A549 (cell line): ENCODE data around the gene SWT1. TPM values are rescaled to one million over a fixed set of nuclear protein-coding genes. Genes with fewer than 3 reads are reported as not detected.
A peak's percentile ranks its signal among the peaks of the same experiment; 100 is the strongest.

Source experiments
- ATAC-seq, 2 experiments: fragments of 200-7000 bp in 1 of 2; fragments of >200 bp in 1 of 2; cut with Nextera tagmentation in 1 of 2; cut with Tn5 transposase in 1 of 2; 3 replicates each; pipeline versions ENCODE4 v1.8.0 to v1.9.1; 2018 to 2020; ENCODE audit warnings: mild to moderate bottlenecking in 1 of 2, moderate library complexity in 1 of 2
- CTCF ChIA-PET: fragments of 300-600 bp; sonication (Branson Sonifier 250); formaldehyde crosslinking; extraction: SDS; loops from one replicate; lab custom pipeline; 2021; ENCODE audit warnings: antibody characterized with exemption, inconsistent platforms; lab: Yijun Ruan, JAX
- POLR2A ChIA-PET: fragments of 350-600 bp; formaldehyde crosslinking; extraction: SDS; loops from one replicate; lab custom pipeline; 2021; ENCODE audit warnings: antibody characterized with exemption, inconsistent platforms; lab: Yijun Ruan, JAX
- DNase-seq, 2 experiments: peaks; one replicate each; pipeline versions ENCODE4 v3.0.0 to v3.0.0-alpha.2; 2011 to 2016; ENCODE audit warnings: low read depth in 1 of 2, low spot score in 1 of 2
- FAIRE-seq: peaks from 2 replicates; lab custom pipeline; 2011; peaks lifted over from hg19 to GRCh38; lab: Jason Lieb, UNC
- H3K27ac ChIP-seq, 2 experiments: fragments of >200 bp; sonication (Bioruptor Twin); formaldehyde crosslinking; 3 replicates each; pipeline ENCODE4 v1.5.1; 2016 to 2017
- H3K4me1 ChIP-seq: fragments of >200 bp; sonication (Bioruptor Twin); formaldehyde crosslinking; 3 replicates; pipeline ENCODE4 v1.6.1; 2016
- H3K4me2 ChIP-seq: fragments of >200 bp; sonication (Bioruptor Twin); formaldehyde crosslinking; 3 replicates; pipeline ENCODE4 v1.6.1; 2016
- H3K4me3 ChIP-seq: fragments of >200 bp; sonication (Bioruptor Twin); formaldehyde crosslinking; 3 replicates; pipeline ENCODE4 v1.5.1; 2016
- H3K9me3 ChIP-seq: fragments of >200 bp; sonication (Bioruptor Twin); formaldehyde crosslinking; 3 replicates; pipeline ENCODE4 v1.6.1; 2016
- CBX2 ChIP-seq: fragments of 200-600 bp; sonication (generic); IDR thresholded peaks from 2 replicates; pipeline ENCODE4 v1.6.1; 2016; ENCODE audit warnings: low read depth, mild to moderate bottlenecking, borderline replicate concordance
- CEBPB ChIP-seq, 2 experiments: fragments of >200 bp in 1 of 2; sonication (Bioruptor Twin) in 1 of 2; formaldehyde crosslinking in 1 of 2; IDR thresholded peaks; 2 replicates each; pipeline ENCODE4 v1.6.1; 2012 to 2016
- CHD2 ChIP-seq: fragments of 150-350 bp; IDR thresholded peaks from 2 replicates; pipeline ENCODE4 v1.6.1; 2014; ENCODE audit warnings: low read length; ENCODE audit not compliant: partially characterized antibody
- CHD4 ChIP-seq: fragments of 200-600 bp; sonication (generic); IDR thresholded peaks from 2 replicates; pipeline ENCODE4 v1.6.1; 2016; ENCODE audit warnings: antibody characterized with exemption, mild to moderate bottlenecking, borderline replicate concordance
- EHMT2 ChIP-seq: fragments of 200-600 bp; sonication (generic); IDR thresholded peaks from 2 replicates; pipeline ENCODE4 v1.6.1; 2016; ENCODE audit warnings: antibody characterized with exemption, low read depth, mild to moderate bottlenecking, moderate library complexity
- ELK1 ChIP-seq: fragments of 150-350 bp; IDR thresholded peaks from 2 replicates; pipeline ENCODE4 v1.6.1; 2014; ENCODE audit warnings: low read depth, mild to moderate bottlenecking, low read length
- EP300 ChIP-seq, 2 experiments: fragments of >200 bp; sonication (Bioruptor Twin); formaldehyde crosslinking; IDR thresholded peaks; 2 replicates in 1 of 2; 3 replicates in 1 of 2; pipeline ENCODE4 v1.6.1; 2016 to 2017
- GATA3 ChIP-seq: IDR thresholded peaks from 2 replicates; pipeline ENCODE4 v1.6.1; 2012; ENCODE audit warnings: borderline replicate concordance
- HDAC2 ChIP-seq: fragments of 200-600 bp; sonication (generic); IDR thresholded peaks from 2 replicates; pipeline ENCODE4 v1.6.1; 2016
- HOXA7 ChIP-seq: fragments of 250-450 bp; sonication (Bioruptor Pico); IDR thresholded peaks from 2 replicates; pipeline ENCODE4 v1.5.0; 2020; ENCODE audit warnings: mild to moderate bottlenecking, moderate library complexity
- HOXB13 ChIP-seq: fragments of 250-450 bp; sonication (Bioruptor Pico); IDR thresholded peaks from 2 replicates; pipeline ENCODE4 v1.5.0; 2020; ENCODE audit warnings: low read depth, mild to moderate bottlenecking, moderate library complexity
- MAX ChIP-seq: IDR thresholded peaks from 2 replicates; pipeline ENCODE4 v1.6.1; 2012
- MAZ ChIP-seq: fragments of 150-350 bp; IDR thresholded peaks from 2 replicates; pipeline ENCODE4 v1.6.1; 2014; ENCODE audit warnings: antibody characterized with exemption, low read depth, low read length, borderline replicate concordance
- NFE2L2 ChIP-seq: fragments of 150-350 bp; conservative IDR thresholded peaks from 2 replicates; pipeline ENCODE4 v1.6.1; 2014; ENCODE audit warnings: low read length
- NR3C1 ChIP-seq: fragments of >200 bp; sonication (Bioruptor Twin); formaldehyde crosslinking; IDR thresholded peaks from 3 replicates; pipeline ENCODE4 v1.6.1; 2017
- PBX3 ChIP-seq: IDR thresholded peaks from 2 replicates; pipeline ENCODE4 v1.6.1; 2012
- PHF8 ChIP-seq: fragments of 200-600 bp; sonication (generic); IDR thresholded peaks from 2 replicates; pipeline ENCODE4 v1.6.1; 2016; ENCODE audit warnings: low read depth, mild to moderate bottlenecking, antibody characterized with exemption, moderate library complexity, borderline replicate concordance
- POLR2AphosphoS2 ChIP-seq: conservative IDR thresholded peaks from 2 replicates; pipeline ENCODE4 v1.6.1; 2012; ENCODE audit warnings: low read length, improper control_type of control experiment, inconsistent platforms
- RAD21 ChIP-seq, 2 experiments: fragments of >200 bp in 1 of 2; sonication (Bioruptor Twin) in 1 of 2; formaldehyde crosslinking in 1 of 2; IDR thresholded peaks in 1 of 2; conservative IDR thresholded peaks in 1 of 2; 2 replicates in 1 of 2; 3 replicates in 1 of 2; pipeline ENCODE4 v1.6.1; 2012 to 2018; ENCODE audit warnings: inconsistent platforms in 1 of 2
- RARB ChIP-seq: fragments of 250-450 bp; sonication (Bioruptor Pico); IDR thresholded peaks from 2 replicates; pipeline ENCODE4 v1.8.0; 2021; ENCODE audit warnings: mild to moderate bottlenecking, moderate library complexity
- RCOR1 ChIP-seq: fragments of 150-350 bp; IDR thresholded peaks from 2 replicates; pipeline ENCODE4 v1.6.1; 2014; ENCODE audit warnings: antibody characterized with exemption, low read length, low read depth
- REST ChIP-seq: fragments of 200-600 bp; sonication (generic); IDR thresholded peaks from 2 replicates; pipeline ENCODE4 v1.6.1; 2016; ENCODE audit warnings: antibody characterized with exemption, mild to moderate bottlenecking, moderate library complexity
- SMC3 ChIP-seq: fragments of >200 bp; sonication (Bioruptor Twin); formaldehyde crosslinking; IDR thresholded peaks from 3 replicates; pipeline ENCODE4 v1.6.1; 2018; ENCODE audit warnings: inconsistent platforms
- SREBF2 ChIP-seq: fragments of 450-650 bp; IDR thresholded peaks from 2 replicates; pipeline ENCODE4 v1.6.1; 2014; ENCODE audit warnings: mild to moderate bottlenecking, moderate library complexity
- TFCP2L1 ChIP-seq: fragments of 250-450 bp; sonication (Bioruptor Pico); IDR thresholded peaks from 2 replicates; pipeline ENCODE4 v1.5.0; 2021; ENCODE audit warnings: mild to moderate bottlenecking
- ZFP36 ChIP-seq: fragments of 450-650 bp; IDR thresholded peaks from 2 replicates; pipeline ENCODE4 v1.6.1; 2014; ENCODE audit warnings: borderline replicate concordance; ENCODE audit not compliant: partially characterized antibody
- WGBS: methylation state at CpG from one replicate; pipeline ENCODE4 v1.1.6; 2017; ENCODE audit errors: missing lambda C conversion rate; 5-methylcytosine and 5-hydroxymethylcytosine counted together
- polyA plus RNA-seq, 4 experiments: library from polyadenylated mRNA; depleted of rRNA in 3 of 4; stranded (reverse); fragments of >200 nt; fragmentation: RNase III in 1 of 4; extraction: RNeasy Plus Mini Kit Qiagen cat#74134 plus additional on column Dnase treatment in 1 of 4; gene quantifications; 2 replicates in 3 of 4; 3 replicates in 1 of 4; pipeline ENCODE4 v1.2.3, GENCODE V29; 2011 to 2017

The SWT1 gene
- polyA plus RNA-seq, 2 of the 4 experiments (the other 2 are of a cell fraction) = 1.5 to 2.4 TPM

- Histone ChIP-seq H3K4me1 (peaks cover 40% of the 10 kb centered on the region), H3K4me2 (peak overlapping the region; percentile 80), H3K4me3 (peak overlapping the region; percentile 89), H3K9me3 (no peaks in the 10 kb centered on the region), H3K27ac (peak overlapping the region; percentile 87 to 94)
- ATAC-seq (peak in 1 of 2 experiments; percentile 9; a peak in 3 of 6 replicates), DNase-seq (peak; percentile 15 to 42), FAIRE-seq (no peak)
- WGBS = 60% methylated on average over 11 of the region's 11 CpGs
- no peak for TF ChIP-seq CHD2
- no peak for TF ChIP-seq EP300 (IDR thresholded peaks at IDR 0.05)
- TF ChIP-seq CEBPB (IDR thresholded peaks at IDR 0.05) = no peak
- no peak for TF ChIP-seq HOXA7 (CRISPR knock-in tag)
- TF ChIP-seq POLR2AphosphoS2 = no peak
- TF ChIP-seq NFE2L2 = no peak
- TF ChIP-seq PBX3 = no peak
- TF ChIP-seq CBX2 = no peak
- no peak for TF ChIP-seq EHMT2
- no peak for TF ChIP-seq MAX
- TF ChIP-seq TFCP2L1 (CRISPR knock-in tag) = no peak
- TF ChIP-seq REST = no peak
- no peak for TF ChIP-seq NR3C1
- no peak; the same call in 1 of the 2 replicates for TF ChIP-seq PHF8
- TF ChIP-seq MAZ = no peak
- no peak for TF ChIP-seq SREBF2
- TF ChIP-seq HOXB13 (CRISPR knock-in tag) = no peak
- TF ChIP-seq GATA3 = no peak
- POLR2A ChIA-PET = interaction anchor here (0.6 to 2.2 kb wide), 5 partner anchors 27 to 328 kb away, joined by 3 to 23 read pairs (median 9); no protein-coding TSS in a partner anchor
- CTCF ChIA-PET = interaction anchor here (0.6 to 4.9 kb wide), 18 partner anchors 8 to 402 kb away, joined by 3 to 30 read pairs (median 4); no protein-coding TSS in a partner anchor
Measured at GRCh38 chr1:185317886-185318310, 160.9 kb downstream of the SWT1 start.

- ChIA-PET POLR2A (interaction anchor here (0.6 to 2.2 kb wide), 4 partner anchors 26 to 327 kb away, joined by 3 to 23 read pairs (median 12); no protein-coding TSS in a partner anchor), CTCF (interaction anchor here (0.7 to 4.9 kb wide), 12 partner anchors 10 to 401 kb away, joined by 3 to 30 read pairs (median 4); no protein-coding TSS in a partner anchor)
- no peak overlapping the region; the same call in 2 of the 3 replicates for H3K4me3 ChIP-seq
- WGBS = 88% methylated on average over 10 of the region's 10 CpGs
- H3K27ac ChIP-seq = peak overlapping the region; percentile 87 to 94; a peak in 5 of 6 replicates
- ATAC-seq (no peak), DNase-seq (no peak), FAIRE-seq (no peak)
- H3K4me1 ChIP-seq = peaks cover 35% of the 10 kb centered on the region
- H3K9me3 ChIP-seq = no peaks in the 10 kb centered on the region
- H3K4me2 ChIP-seq = peak overlapping the region; percentile 80
- TF ChIP-seq ZFP36 = no peak
- no peak for TF ChIP-seq RCOR1
- TF ChIP-seq CBX2 = no peak
- TF ChIP-seq RAD21 (conservative IDR thresholded peaks at IDR 0.05 in 1 of 2, IDR thresholded peaks at IDR 0.05 in 1 of 2) = no peak
- no peak for TF ChIP-seq SMC3
- TF ChIP-seq RARB = no peak
- TF ChIP-seq REST = no peak
- no peak for TF ChIP-seq NR3C1
- TF ChIP-seq HDAC2 = no peak
- no peak for TF ChIP-seq CHD4
- TF ChIP-seq TFCP2L1 (CRISPR knock-in tag) = no peak
- no peak for TF ChIP-seq HOXA7 (CRISPR knock-in tag)
- no peak for TF ChIP-seq SREBF2
- no peak for TF ChIP-seq ELK1
Measured at GRCh38 chr1:185318431-185319138, 161.6 kb downstream of the SWT1 start.
